ENCODE results near the gene MUC4. TPM values are rescaled to one million over a fixed set of nuclear protein-coding genes. Genes with fewer than 3 reads are reported as not detected.

MUC4 gene
- total and polyA plus RNA-seq, 4 donors = not detected

DNA sequence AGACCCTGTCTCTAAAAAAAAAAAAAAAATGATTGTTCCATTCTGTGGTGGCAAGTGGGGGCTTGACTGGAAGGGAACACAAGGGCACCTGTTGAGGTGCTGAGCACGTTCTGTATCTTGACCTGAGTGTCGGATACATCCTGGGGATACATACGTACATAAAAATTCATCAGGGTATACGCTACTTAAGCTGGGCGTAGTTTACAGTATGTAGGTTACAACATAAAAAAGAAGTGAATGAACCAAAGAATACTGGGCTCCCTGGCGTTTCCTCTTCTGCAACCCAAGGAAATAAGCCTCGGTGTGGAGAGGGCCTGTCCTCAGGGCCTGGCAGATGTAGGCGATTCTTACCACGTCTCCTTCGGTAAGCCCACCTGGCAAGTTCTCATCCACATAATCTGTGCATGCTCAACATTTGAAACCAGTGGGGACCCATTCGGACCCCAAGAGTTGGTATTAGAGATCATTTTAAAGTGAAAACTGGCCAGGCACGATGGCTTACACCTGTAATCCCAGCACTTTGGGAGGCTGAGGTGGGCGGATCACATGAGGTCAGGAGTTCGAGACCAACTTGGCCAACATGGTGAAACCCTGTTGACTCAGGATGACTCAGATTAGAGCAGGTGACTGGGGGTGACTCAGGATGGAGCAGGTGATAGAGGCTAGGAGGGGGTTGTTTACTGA is 96.0 kb downstream of the MUC4 start:
- no peak overlapping the region for H3K4me3 ChIP-seq (ENCODE audit: low read depth in 1 of 3, low read length in 3 of 3)
- TF ChIP-seq HNF4A (conservative IDR thresholded peaks at IDR 0.05) (peak in 1 of 2 donors; percentile 52), YY1 (IDR thresholded peaks at IDR 0.05) (no peak), REST (IDR thresholded peaks at IDR 0.05) (no peak), GABPA (IDR thresholded peaks at IDR 0.05 in 1 of 2, conservative IDR thresholded peaks at IDR 0.05 in 1 of 2) (no peak), RAD21 (IDR thresholded peaks at IDR 0.05) (no peak), RXRA (IDR thresholded peaks at IDR 0.05) (peak in 1 of 2 donors; percentile 59), SP1 (IDR thresholded peaks at IDR 0.05) (no peak), FOXA1 (IDR thresholded peaks at IDR 0.05) (peak; percentile 80), TAF1 (conservative IDR thresholded peaks at IDR 0.05) (no peak), FOXA2 (IDR thresholded peaks at IDR 0.05) (peak; percentile 85), JUND (IDR thresholded peaks at IDR 0.05) (peak in 1 of 2 donors; percentile 97), ATF3 (IDR thresholded peaks at IDR 0.05) (peak; percentile 43)
- TF ChIP-seq, protein P1, sequence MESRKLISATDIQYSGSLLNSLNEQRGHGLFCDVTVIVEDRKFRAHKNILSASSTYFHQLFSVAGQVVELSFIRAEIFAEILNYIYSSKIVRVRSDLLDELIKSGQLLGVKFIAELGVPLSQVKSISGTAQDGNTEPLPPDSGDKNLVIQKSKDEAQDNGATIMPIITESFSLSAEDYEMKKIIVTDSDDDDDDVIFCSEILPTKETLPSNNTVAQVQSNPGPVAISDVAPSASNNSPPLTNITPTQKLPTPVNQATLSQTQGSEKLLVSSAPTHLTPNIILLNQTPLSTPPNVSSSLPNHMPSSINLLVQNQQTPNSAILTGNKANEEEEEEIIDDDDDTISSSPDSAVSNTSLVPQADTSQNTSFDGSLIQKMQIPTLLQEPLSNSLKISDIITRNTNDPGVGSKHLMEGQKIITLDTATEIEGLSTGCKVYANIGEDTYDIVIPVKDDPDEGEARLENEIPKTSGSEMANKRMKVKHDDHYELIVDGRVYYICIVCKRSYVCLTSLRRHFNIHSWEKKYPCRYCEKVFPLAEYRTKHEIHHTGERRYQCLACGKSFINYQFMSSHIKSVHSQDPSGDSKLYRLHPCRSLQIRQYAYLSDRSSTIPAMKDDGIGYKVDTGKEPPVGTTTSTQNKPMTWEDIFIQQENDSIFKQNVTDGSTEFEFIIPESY (IDR thresholded peaks at IDR 0.05) = no peak
- no peak for DNase-seq (ENCODE audit: low spot score)
- H3K27ac ChIP-seq (ENCODE audit: low read depth in 1 of 2, low read length in 2 of 2) = no peak overlapping the region
- H3K36me3 ChIP-seq (ENCODE audit: control insufficient read depth in 4 of 4, insufficient read depth in 3 of 4, low read depth in 1 of 4, low read length in 3 of 4) = peaks cover 0 to 14% (median 5%) of the 10 kb centered on the region in 4 donors
- H3K9ac ChIP-seq (ENCODE audit: low read depth in 1 of 2, low read length in 2 of 2) = no peak overlapping the region
- no peaks in the 10 kb centered on the region for H3K9me3 ChIP-seq (ENCODE audit: control insufficient read depth in 4 of 4, low read length in 3 of 4)
- no peaks in the 10 kb centered on the region for H3K4me1 ChIP-seq (ENCODE audit: control insufficient read depth in 4 of 4, insufficient read depth in 4 of 4, low read length in 3 of 4)
- H3K27me3 ChIP-seq (ENCODE audit: control insufficient read depth in 4 of 4, insufficient read depth in 4 of 4, low read length in 3 of 4) = no peaks in the 10 kb centered on the region
- WGBS = 80% methylated on average over 14 of the region's 14 CpGs

- Histone ChIP-seq H3K4me1 (ENCODE audit: control insufficient read depth in 4 of 4, insufficient read depth in 4 of 4, low read length in 3 of 4) (no peaks in the 10 kb centered on the region), H3K27me3 (ENCODE audit: control insufficient read depth in 4 of 4, insufficient read depth in 4 of 4, low read length in 3 of 4) (no peaks in the 10 kb centered on the region), H3K9ac (ENCODE audit: low read depth in 1 of 2, low read length in 2 of 2) (no peak overlapping the region), H3K9me3 (ENCODE audit: control insufficient read depth in 4 of 4, low read length in 3 of 4) (no peaks in the 10 kb centered on the region), H3K27ac (ENCODE audit: low read depth in 1 of 2, low read length in 2 of 2) (no peak overlapping the region), H3K36me3 (ENCODE audit: control insufficient read depth in 4 of 4, insufficient read depth in 3 of 4, low read depth in 1 of 4, low read length in 3 of 4) (peaks cover 0 to 14% (median 5%) of the 10 kb centered on the region in 4 donors), H3K4me3 (ENCODE audit: low read depth in 1 of 3, low read length in 3 of 3) (no peak overlapping the region)
- no peak for DNase-seq (ENCODE audit: low spot score)
- 63% methylated on average over 4 of the region's 4 CpGs for WGBS
- TF ChIP-seq JUND (IDR thresholded peaks at IDR 0.05) = no peak
- TF ChIP-seq YY1 (IDR thresholded peaks at IDR 0.05) = no peak
- TF ChIP-seq RXRA (IDR thresholded peaks at IDR 0.05) = no peak
- TF ChIP-seq FOXA1 (IDR thresholded peaks at IDR 0.05) = no peak
- no peak for TF ChIP-seq HNF4A (conservative IDR thresholded peaks at IDR 0.05)
Observed at GRCh38 chr3:195715134-195715533, 96.6 kb downstream of the MUC4 start.

Measured in liver (tissue), 9 donors.